Measurements from ENCODE around the gene ABHD4. TPM values are rescaled to one million over a fixed set of nuclear protein-coding genes. Genes with fewer than 3 reads are reported as not detected.
A peak's percentile ranks its signal among the peaks of the same experiment; 100 is the strongest.
"Not testable (repeated sequence)": the region's sequence is repeated elsewhere in the genome, so short reads cannot be mapped to it uniquely, and the experiment has no call there.

The ABHD4 gene
- total RNA-seq, 4 donors from 2014 or later = 17.1 to 38.7 (median 27.6) TPM

- no peaks in the 10 kb centered on the region for H3K27me3 ChIP-seq
- H3K36me3 ChIP-seq = peaks cover 0 to 40% of the 10 kb centered on the region in 2 donors
- H3K4me3 ChIP-seq = no peak overlapping the region
- in situ Hi-C loops (cut with MboI; ENCODE audit: low sequenced_read_pairs in 4 of 4) = no loop called here
- ATAC-seq (no peak), DNase-seq (no peak)
- no peaks in the 10 kb centered on the region for H3K9me3 ChIP-seq
- peaks cover 11 to 12% of the 10 kb centered on the region in 2 donors for H3K4me1 ChIP-seq
- intact Hi-C loops (cut with DNase I; ENCODE audit: low total_unique reads) = no loop called here
- H3K27ac ChIP-seq = peak overlapping the region in 2 of 4 donors; percentile 57 to 68
- TF ChIP-seq POLR2A (IDR thresholded peaks at IDR 0.05) (no peak), CTCF (IDR thresholded peaks at IDR 0.05 in 4 of 5, conservative IDR thresholded peaks at IDR 0.05 in 1 of 5) (no peak)
Measured at GRCh38 chr14:22613106-22613695, 15.1 kb downstream of the ABHD4 start.

- no peaks in the 10 kb centered on the region for H3K27me3 ChIP-seq
- ATAC-seq (no peak), DNase-seq (no peak)
- H3K4me3 ChIP-seq = no peak overlapping the region
- peak overlapping the region; percentile 5 to 68 (median 36) for H3K27ac ChIP-seq
- intact Hi-C loops (cut with DNase I; ENCODE audit: low total_unique reads) (no loop called here), in situ Hi-C loops (cut with MboI; ENCODE audit: low sequenced_read_pairs in 4 of 4) (no loop called here)
- TF ChIP-seq CTCF (IDR thresholded peaks at IDR 0.05 in 4 of 5, conservative IDR thresholded peaks at IDR 0.05 in 1 of 5) = no peak
- TF ChIP-seq POLR2A (IDR thresholded peaks at IDR 0.05) = no peak
- H3K9me3 ChIP-seq = no peaks in the 10 kb centered on the region
- H3K36me3 ChIP-seq = peaks cover 0 to 34% of the 10 kb centered on the region in 2 donors
- peaks cover 11 to 12% of the 10 kb centered on the region in 2 donors for H3K4me1 ChIP-seq
Measured at GRCh38 chr14:22613736-22614239, 15.7 kb downstream of the ABHD4 start.

- H3K27me3 ChIP-seq = no peaks in the 10 kb centered on the region
- no peak for TF ChIP-seq POLR2A (IDR thresholded peaks at IDR 0.05)
- TF ChIP-seq CTCF (IDR thresholded peaks at IDR 0.05 in 4 of 5, conservative IDR thresholded peaks at IDR 0.05 in 1 of 5) = no peak
- DNase-seq = no peak
- in situ Hi-C loops (cut with MboI; ENCODE audit: low sequenced_read_pairs in 4 of 4) (no loop called here), intact Hi-C loops (cut with DNase I; ENCODE audit: low total_unique reads) (no loop called here)
- H3K4me3 ChIP-seq = no peak overlapping the region
- ATAC-seq = peak; percentile 68 to 86
- no peaks in the 10 kb centered on the region for H3K9me3 ChIP-seq
- peaks cover 0 to 29% of the 10 kb centered on the region in 2 donors for H3K36me3 ChIP-seq
- H3K27ac ChIP-seq = peak overlapping the region; percentile 5 to 68 (median 36)
- H3K4me1 ChIP-seq = peaks cover 11 to 12% of the 10 kb centered on the region in 2 donors
Measured at GRCh38 chr14:22614240-22614799, 16.2 kb downstream of the ABHD4 start.

- DNase-seq; H3K9me3 ChIP-seq; H3K4me3 ChIP-seq; ATAC-seq; in situ Hi-C loops (cut with MboI; ENCODE audit: low sequenced_read_pairs in 4 of 4); H3K27ac ChIP-seq; H3K27me3 ChIP-seq; intact Hi-C loops (cut with DNase I; ENCODE audit: low total_unique reads): not testable (repeated sequence)
- Histone ChIP-seq H3K4me1 (peaks cover 11 to 12% of the 10 kb centered on the region in 2 donors), H3K36me3 (peaks cover 0 to 14% of the 10 kb centered on the region in 2 donors)
Measured at GRCh38 chr14:22615765-22616164, 17.7 kb downstream of the ABHD4 start.

GRCh38 chr14:22622255-22622654 lies 24.2 kb downstream of the ABHD4 start:
- Histone ChIP-seq H3K4me3 (no peak overlapping the region), H3K4me1 (no peaks in the 10 kb centered on the region), H3K36me3 (no peaks in the 10 kb centered on the region), H3K27ac (no peak overlapping the region), H3K9me3 (no peaks in the 10 kb centered on the region), H3K27me3 (no peaks in the 10 kb centered on the region)
- in situ Hi-C loops (cut with MboI; ENCODE audit: low sequenced_read_pairs in 4 of 4) (no loop called here), intact Hi-C loops (cut with DNase I; ENCODE audit: low total_unique reads) (no loop called here)
- DNase-seq (no peak), ATAC-seq (no peak)
- TF ChIP-seq POLR2A (IDR thresholded peaks at IDR 0.05) = no peak
